ENCODE results near the gene IGF2BP3.

IGF2BP3 gene

GRCh38 chr7:23380556-23380955 is 89.7 kb downstream of the IGF2BP3 start:
- DNase-seq: no peak

GRCh38 chr7:23378996-23379395 is 91.3 kb downstream of the IGF2BP3 start:
- DNase-seq: no peak

GRCh38 chr7:23377134-23377533 is 93.2 kb downstream of the IGF2BP3 start:
- no peak for DNase-seq

- no peak for DNase-seq
Measured at GRCh38 chr7:23373151-23374004, 96.9 kb downstream of the IGF2BP3 start.

- DNase-seq: no peak
Measured at GRCh38 chr7:23372611-23373010, 97.7 kb downstream of the IGF2BP3 start.

GRCh38 chr7:23371654-23372053 is 98.6 kb downstream of the IGF2BP3 start:
- DNase-seq: no peak

GRCh38 chr7:23369695-23370404 is 100.4 kb downstream of the IGF2BP3 start:
- DNase-seq: no peak

- DNase-seq: no peak
Measured at GRCh38 chr7:23369100-23369499, 101.2 kb downstream of the IGF2BP3 start.

GRCh38 chr7:23358152-23358674 is 112.1 kb downstream of the IGF2BP3 start:
- no peak for DNase-seq

- DNase-seq: no peak
Measured at GRCh38 chr7:23357190-23358093, 112.8 kb downstream of the IGF2BP3 start.

GRCh38 chr7:23356726-23357125 is 113.6 kb downstream of the IGF2BP3 start:
- DNase-seq: no peak

- no peak for DNase-seq
Measured at GRCh38 chr7:23356168-23356567, 114.1 kb downstream of the IGF2BP3 start.

GRCh38 chr7:23353172-23353571 is 117.1 kb downstream of the IGF2BP3 start:
- no peak for DNase-seq

- DNase-seq: no peak
Measured at GRCh38 chr7:23350466-23350865, 119.8 kb downstream of the IGF2BP3 start.

- no peak for DNase-seq
Measured at GRCh38 chr7:23349484-23350157, 120.7 kb downstream of the IGF2BP3 start.

GRCh38 chr7:23347682-23348180 is 122.6 kb downstream of the IGF2BP3 start:
- no peak for DNase-seq

GRCh38 chr7:23347033-23347681 is 123.1 kb downstream of the IGF2BP3 start:
- no peak for DNase-seq

- DNase-seq: no peak
Measured at GRCh38 chr7:23346316-23346715, 124.0 kb downstream of the IGF2BP3 start.

- DNase-seq: no peak
Measured at GRCh38 chr7:23345601-23346000, 124.7 kb downstream of the IGF2BP3 start.

All from amygdala (tissue), 56 donors.